Inferior parietal cortex (tissue), 1 donor: ENCODE measurements around the gene EYA2.

Experiments used
- DNase-seq: peaks from one replicate; pipeline ENCODE4 v3.0.0-alpha.2; 2016; ENCODE audit errors: extremely low spot score

The EYA2 gene

GRCh38 chr20:46977909-46978588, 83.4 kb downstream of the EYA2 start:
- no peak for DNase-seq

- no peak for DNase-seq
Measured at GRCh38 chr20:46978951-46979491, 84.4 kb downstream of the EYA2 start.

GRCh38 chr20:46979603-46980241, 85.1 kb downstream of the EYA2 start:
- no peak for DNase-seq

DNA sequence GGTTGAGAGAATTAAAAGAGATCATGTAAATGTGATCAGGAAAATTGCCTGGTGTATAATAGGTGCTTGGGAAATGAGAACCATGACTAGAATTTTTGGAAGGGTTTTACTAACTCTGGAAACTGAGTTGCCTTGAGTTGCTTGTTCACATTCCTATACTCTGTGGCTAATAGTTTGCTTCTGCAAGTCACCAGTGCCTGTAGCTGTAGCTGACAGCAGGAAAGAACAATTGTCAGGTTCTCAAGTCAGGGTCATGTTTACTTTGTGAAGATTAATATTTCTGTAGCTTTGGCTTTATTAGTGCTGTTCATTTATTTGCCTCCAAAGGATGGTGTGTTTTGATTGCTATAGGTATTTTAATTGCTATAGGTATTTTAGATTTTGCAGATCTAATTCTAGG, 86.5 kb downstream of the EYA2 start:
- no peak for DNase-seq

GRCh38 chr20:46983466-46983865, 88.8 kb downstream of the EYA2 start:
- DNase-seq, result no peak

- DNase-seq, result no peak
Measured at GRCh38 chr20:46984405-46984804, 89.8 kb downstream of the EYA2 start.

- no peak for DNase-seq
Measured at GRCh38 chr20:46985250-46985649, 90.6 kb downstream of the EYA2 start.

- no peak for DNase-seq
Measured at GRCh38 chr20:46985671-46986070, 91.0 kb downstream of the EYA2 start.

- DNase-seq, result no peak
Measured at GRCh38 chr20:46987001-46987400, 92.4 kb downstream of the EYA2 start.

DNA sequence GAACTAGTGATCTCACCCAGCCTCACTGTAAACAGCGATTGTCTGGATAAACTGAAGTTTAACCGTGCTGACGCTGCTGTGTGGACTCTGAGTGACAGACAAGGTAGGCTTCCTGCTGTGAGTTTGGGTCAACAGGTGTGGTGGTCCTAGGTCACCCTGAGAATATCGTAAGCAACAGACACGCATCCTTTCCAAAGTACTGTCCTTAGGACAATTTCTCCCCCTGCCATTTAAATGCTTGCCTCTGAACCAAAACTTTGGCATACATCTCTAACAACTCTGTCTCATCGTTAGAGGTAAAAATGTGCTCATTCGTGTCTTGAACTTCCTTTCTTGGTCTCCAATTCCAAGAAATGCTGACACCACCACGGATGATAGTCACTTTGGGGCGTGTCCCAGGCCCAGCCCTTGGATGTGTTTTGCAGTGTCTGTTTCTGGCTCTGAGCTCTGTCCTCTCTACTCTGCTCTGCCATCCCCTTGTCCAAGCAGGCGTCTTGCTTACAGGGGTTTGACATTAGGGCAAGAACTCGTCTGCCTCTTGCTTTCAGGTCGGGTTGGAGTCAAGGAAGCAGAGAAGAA, 95.5 kb downstream of the EYA2 start:
- no peak for DNase-seq

GRCh38 chr20:46990596-46991104, 96.0 kb downstream of the EYA2 start:
- DNase-seq, result no peak

DNA sequence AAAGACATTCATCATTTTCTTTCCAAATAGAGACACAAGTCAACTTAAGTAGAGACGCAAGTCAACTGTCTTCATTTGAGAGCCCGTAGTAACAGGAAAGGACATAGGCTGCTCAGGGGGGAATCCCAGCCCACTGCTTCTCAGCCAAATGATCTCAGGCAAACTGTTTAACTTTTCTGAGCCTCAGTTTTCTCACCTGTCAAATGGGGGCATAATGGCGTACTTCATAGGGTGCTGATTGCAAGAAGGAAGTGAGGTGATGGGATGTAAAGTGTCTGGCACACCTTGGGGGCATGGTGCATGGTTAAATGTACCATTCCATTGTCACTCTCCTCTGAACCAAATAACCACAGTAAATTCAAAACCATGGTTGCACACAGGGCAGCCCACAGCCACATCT, 96.5 kb downstream of the EYA2 start:
- no peak for DNase-seq

GRCh38 chr20:46991880-46992639, 97.4 kb downstream of the EYA2 start:
- no peak for DNase-seq

- no peak for DNase-seq
Measured at GRCh38 chr20:46992640-46993035, 98.0 kb downstream of the EYA2 start.

GRCh38 chr20:46993465-46994095, 98.9 kb downstream of the EYA2 start:
- no peak for DNase-seq

- no peak for DNase-seq
Measured at GRCh38 chr20:46994341-46994740, 99.7 kb downstream of the EYA2 start.

DNA sequence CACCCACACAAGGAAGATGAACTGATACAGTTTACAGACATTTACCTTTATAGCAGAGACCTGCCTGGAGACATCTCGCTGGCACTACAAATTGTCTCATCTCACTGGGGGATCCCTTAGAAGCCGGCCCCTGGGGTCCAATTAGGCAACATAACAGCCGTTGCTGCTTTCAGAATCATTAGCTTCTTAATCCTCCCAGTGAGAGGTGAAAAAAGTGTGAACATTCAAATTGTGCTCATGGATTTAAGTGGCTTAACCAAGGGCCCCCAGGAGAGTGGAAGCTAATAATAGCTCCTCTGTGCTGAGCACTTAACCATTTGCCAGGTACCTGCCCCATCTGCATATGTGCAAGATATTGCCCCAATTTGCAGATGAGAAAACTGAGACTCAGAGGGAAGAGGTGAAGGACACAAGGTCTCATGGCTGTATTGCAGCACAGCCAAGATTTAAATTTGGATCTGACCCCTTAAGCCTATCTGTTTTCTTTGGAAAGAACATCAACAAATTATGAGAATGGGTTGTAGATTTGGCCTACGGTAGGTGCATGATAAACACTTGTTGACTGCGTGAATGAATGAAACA, 101.0 kb downstream of the EYA2 start:
- DNase-seq, result no peak

GRCh38 chr20:46997187-46997586, 102.5 kb downstream of the EYA2 start:
- DNase-seq, result no peak

DNA sequence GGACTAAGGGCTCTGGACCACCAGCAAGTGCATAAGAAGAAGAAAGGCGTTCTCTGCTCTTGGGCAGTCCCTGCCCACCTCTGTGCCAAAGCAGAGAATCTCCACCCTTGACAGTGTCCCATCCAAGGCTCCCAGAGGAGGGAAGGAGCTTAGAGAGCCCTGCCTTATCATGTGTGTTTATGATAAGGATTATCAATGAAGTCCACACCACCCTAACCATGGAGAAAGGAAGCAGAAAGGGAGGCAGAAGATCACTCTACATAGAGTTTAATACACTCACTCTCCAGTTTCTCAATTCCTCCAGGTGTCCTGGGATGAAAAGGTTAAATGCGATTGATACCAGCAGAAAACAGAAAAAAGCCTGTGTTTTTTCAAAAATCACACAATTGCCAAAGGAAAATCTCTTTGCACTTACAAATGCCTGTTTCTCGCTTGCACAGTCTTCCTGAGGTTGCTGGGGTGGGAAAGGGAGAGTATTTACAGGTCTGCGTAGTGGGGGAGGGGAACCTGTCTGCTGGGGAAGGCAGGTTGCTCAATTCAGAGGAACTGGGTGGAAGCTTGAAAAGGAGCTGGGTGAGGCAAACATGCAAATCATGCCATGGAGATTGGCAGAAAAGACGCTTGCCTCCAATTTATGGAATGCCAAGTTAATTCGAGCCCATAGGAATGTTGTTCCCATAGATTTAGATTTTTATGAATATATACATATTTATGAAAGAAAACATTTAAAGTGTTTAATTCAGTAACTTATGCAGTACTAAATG, 104.0 kb downstream of the EYA2 start:
- DNase-seq, result no peak

GRCh38 chr20:46999801-47000465, 105.3 kb downstream of the EYA2 start:
- no peak for DNase-seq
